Naive thymus-derived CD4-positive, alpha-beta T cell (primary cell): ENCODE measurements around the gene EHMT1. TPM values are rescaled to one million over a fixed set of nuclear protein-coding genes. Genes with fewer than 3 reads are reported as not detected.
"Not testable (repeated sequence)": the region's sequence is repeated elsewhere in the genome, so short reads cannot be mapped to it uniquely, and the experiment has no call there.

Source experiments
- ATAC-seq: fragments of 150-1000 bp; cut with Tn5 transposase; 2 replicates; pipeline ENCODE4 v1.10.0; 2021; ENCODE audit warnings: mild to moderate bottlenecking, moderate library complexity
- CTCF ChIA-PET: fragments of 350-600 bp; sonication (Branson Sonifier 250); formaldehyde crosslinking; loops from one replicate; lab custom pipeline; 2021; ENCODE audit warnings: antibody characterized with exemption; lab: Charles Lee
- POLR2A ChIA-PET: fragments of 350-600 bp; sonication (Branson Sonifier 250); formaldehyde crosslinking; loops from one replicate; lab custom pipeline; 2021; ENCODE audit warnings: antibody characterized with exemption, inconsistent platforms; lab: Charles Lee
- DNase-seq, 9 donors: peaks; one replicate each; pipeline versions ENCODE4 v3.0.0 to v3.0.0-alpha.2; 2020 to 2022; ENCODE audit warnings: mixed read lengths in 1 of 9
- H3K27ac ChIP-seq: one replicate; pipeline ENCODE4 v1.7.0; 2013; ENCODE audit warnings: mild to moderate bottlenecking, low read depth, low read length, moderate library complexity
- H3K27me3 ChIP-seq, 2 donors: one replicate each; pipeline ENCODE4 v1.7.0; 2013; ENCODE audit warnings: low read length in 2 of 2, mild to moderate bottlenecking in 2 of 2, moderate library complexity in 2 of 2; ENCODE audit not compliant: control insufficient read depth in 2 of 2, insufficient read depth in 2 of 2
- H3K36me3 ChIP-seq, 3 experiments: 1 replicate in 2 of 3; 2 replicates in 1 of 3; pipeline ENCODE4 v1.7.0; 2013; ENCODE audit warnings: low read length in 3 of 3, mild to moderate bottlenecking in 3 of 3, moderate library complexity in 1 of 3; ENCODE audit not compliant: insufficient read depth in 3 of 3, control insufficient read depth in 2 of 3
- H3K4me1 ChIP-seq, 2 donors: one replicate each; pipeline ENCODE4 v1.7.0; 2013; ENCODE audit warnings: low read length in 2 of 2, mild to moderate bottlenecking in 2 of 2, moderate library complexity in 1 of 2; ENCODE audit not compliant: control insufficient read depth in 2 of 2, insufficient read depth in 2 of 2
- H3K4me3 ChIP-seq: 2 replicates; pipeline ENCODE4 v1.7.0; 2013; ENCODE audit warnings: mild to moderate bottlenecking, low read length
- H3K9me3 ChIP-seq, 3 experiments: 1 replicate in 2 of 3; 2 replicates in 1 of 3; pipeline ENCODE4 v1.7.0; 2013; ENCODE audit warnings: low read length in 3 of 3; ENCODE audit not compliant: control insufficient read depth in 2 of 3
- H3K27ac Mint-ChIP-seq, 9 donors: one replicate each; pipeline ENCODE4 v1.8.0; 2020 to 2022; ENCODE audit warnings: mixed read lengths in 9 of 9, mild to moderate bottlenecking in 8 of 9, moderate library complexity in 5 of 9, inconsistent platforms in 2 of 9
- H3K27me3 Mint-ChIP-seq, 5 donors: one replicate each; pipeline ENCODE4 v1.8.0; 2021 to 2022; ENCODE audit warnings: mixed read lengths in 5 of 5, mild to moderate bottlenecking in 1 of 5
- H3K36me3 Mint-ChIP-seq, 5 donors: one replicate each; pipeline ENCODE4 v1.8.0; 2020 to 2022; ENCODE audit warnings: mixed read lengths in 5 of 5, mild to moderate bottlenecking in 3 of 5, inconsistent platforms in 1 of 5
- H3K4me1 Mint-ChIP-seq, 7 donors: one replicate each; pipeline ENCODE4 v1.8.0; 2020 to 2022; ENCODE audit warnings: mixed read lengths in 7 of 7, mild to moderate bottlenecking in 3 of 7, inconsistent platforms in 1 of 7
- H3K4me3 Mint-ChIP-seq, 10 donors: one replicate each; pipeline ENCODE4 v1.8.0; 2020 to 2022; ENCODE audit warnings: mild to moderate bottlenecking in 10 of 10, mixed read lengths in 10 of 10, moderate library complexity in 6 of 10, inconsistent platforms in 2 of 10
- H3K9me3 Mint-ChIP-seq, 11 donors: one replicate each; pipeline ENCODE4 v1.8.0; 2020 to 2022; ENCODE audit warnings: mixed read lengths in 11 of 11, mild to moderate bottlenecking in 4 of 11, inconsistent platforms in 1 of 11, moderate library complexity in 1 of 11
- intact Hi-C, 2 donors: fragments of 100-400 bp; cut with micrococcal nuclease; formaldehyde crosslinking; loops; one replicate each; pipeline ENCODE4 v1.15.1; 2023
- polyA plus RNA-seq, 2 donors: library from polyadenylated mRNA; unstranded; fragments of 300-500 nt; fragmentation: Illumina TruSeq; gene quantifications; one replicate each; pipeline ENCODE4 v1.2.3, GENCODE V29; 2021
- total RNA-seq, 6 experiments: library from RNA in 5 of 6; stranded (reverse) in 5 of 6; gene quantifications; 1 replicate in 5 of 6; 2 replicates in 1 of 6; pipeline ENCODE4 v1.2.3 and lab custom pipeline; 2021 to 2026

EHMT1 gene
- total and polyA plus RNA-seq, 7 experiments from 2014 or later: 24.7 to 132 (median 112) TPM

GRCh38 chr9:137721479-137721878, 102.7 kb downstream of the EHMT1 start:
- ChIA-PET POLR2A (interaction anchor here (0.6 kb wide), 1 partner anchor 13 kb away, joined by 11 read pairs; no protein-coding TSS in a partner anchor), CTCF (interaction anchor here (0.6 to 1.0 kb wide), 9 partner anchors 10 to 1185 kb away, joined by 3 to 10 read pairs (median 3); no protein-coding TSS in a partner anchor)
- Mint-ChIP-seq H3K36me3 (peaks cover 25 to 84% (median 65%) of the 10 kb centered on the region in 5 donors), H3K27ac (peak overlapping the region; percentile 78 to 96 (median 92)), H3K4me1 (peaks cover 34 to 62% (median 53%) of the 10 kb centered on the region in 7 donors), H3K4me3 (peak overlapping the region; percentile 52 to 84 (median 73)), H3K9me3 (peaks cover 3 to 40% (median 13%) of the 10 kb centered on the region in 11 donors), H3K27me3 (no peaks in the 10 kb centered on the region)
- Histone ChIP-seq H3K9me3 (peaks cover 0 to 27% (median 3%) of the 10 kb centered on the region in 3 experiments), H3K27ac (peak overlapping the region; percentile 61), H3K4me1 (peaks cover 26 to 46% of the 10 kb centered on the region in 2 donors), H3K27me3 (no peaks in the 10 kb centered on the region), H3K36me3 (peaks cover 6 to 52% (median 13%) of the 10 kb centered on the region in 3 experiments), H3K4me3 (no peak overlapping the region)
- ATAC-seq (peak; percentile 3), DNase-seq (peak in 1 of 9 donors; percentile 12)
- intact Hi-C loops: loop anchor here in 1 of 2 donors (5.0 kb wide), 2 partner anchors 51 to 306 kb away; no protein-coding TSS in a partner anchor

GRCh38 chr9:137721899-137722298, 103.1 kb downstream of the EHMT1 start:
- DNase-seq: peak in 7 of 9 donors; percentile 27 to 54 (median 51)
- Mint-ChIP-seq H3K36me3 (peaks cover 24 to 84% (median 66%) of the 10 kb centered on the region in 5 donors), H3K4me1 (peaks cover 34 to 64% (median 54%) of the 10 kb centered on the region in 7 donors), H3K27me3 (no peaks in the 10 kb centered on the region), H3K27ac (peak overlapping the region; percentile 78 to 96 (median 92)), H3K9me3 (peaks cover 3 to 42% (median 13%) of the 10 kb centered on the region in 11 donors), H3K4me3 (peak overlapping the region; percentile 52 to 84 (median 73))
- peaks cover 26 to 44% of the 10 kb centered on the region in 2 donors for H3K4me1 ChIP-seq
- CTCF ChIA-PET: interaction anchor here (0.6 to 1.0 kb wide), 9 partner anchors 9 to 1186 kb away, joined by 3 to 10 read pairs (median 3); no protein-coding TSS in a partner anchor
- H3K27ac ChIP-seq: peak overlapping the region; percentile 57
- POLR2A ChIA-PET: interaction anchor here (0.6 kb wide), 1 partner anchor 14 kb away, joined by 11 read pairs; no protein-coding TSS in a partner anchor
- H3K9me3 ChIP-seq: peaks cover 0 to 23% (median 0%) of the 10 kb centered on the region in 3 experiments
- peak; percentile 67 for ATAC-seq
- intact Hi-C loops: loop anchor here in 1 of 2 donors (2.0 to 5.0 kb wide), 3 partner anchors 49 to 305 kb away; no protein-coding TSS in a partner anchor
- H3K4me3 ChIP-seq: no peak overlapping the region
- H3K27me3 ChIP-seq: no peaks in the 10 kb centered on the region
- H3K36me3 ChIP-seq: peaks cover 6 to 50% (median 9%) of the 10 kb centered on the region in 3 experiments

GRCh38 chr9:137722481-137722880, 103.7 kb downstream of the EHMT1 start:
- H3K4me3 ChIP-seq: no peak overlapping the region
- CTCF ChIA-PET: no interaction called here
- ATAC-seq (peak; percentile 72), DNase-seq (peak in 6 of 9 donors; percentile 18 to 39 (median 28))
- Mint-ChIP-seq H3K36me3 (peaks cover 28 to 83% (median 67%) of the 10 kb centered on the region in 5 donors), H3K27me3 (no peaks in the 10 kb centered on the region), H3K27ac (peak overlapping the region; percentile 78 to 96 (median 92)), H3K4me1 (peaks cover 34 to 70% (median 60%) of the 10 kb centered on the region in 7 donors), H3K9me3 (peaks cover 3 to 43% (median 12%) of the 10 kb centered on the region in 11 donors), H3K4me3 (peak overlapping the region; percentile 52 to 84 (median 73))
- H3K36me3 ChIP-seq: peaks cover 3 to 45% (median 6%) of the 10 kb centered on the region in 3 experiments
- peak overlapping the region; percentile 57 for H3K27ac ChIP-seq
- POLR2A ChIA-PET: no interaction called here
- intact Hi-C loops: loop anchor here in 1 of 2 donors (2.0 to 5.0 kb wide), 3 partner anchors 50 to 305 kb away; no protein-coding TSS in a partner anchor
- H3K27me3 ChIP-seq: no peaks in the 10 kb centered on the region
- H3K4me1 ChIP-seq: peaks cover 26 to 44% of the 10 kb centered on the region in 2 donors
- peaks cover 0 to 18% (median 0%) of the 10 kb centered on the region in 3 experiments for H3K9me3 ChIP-seq

- not testable (repeated sequence) for H3K27me3 Mint-ChIP-seq, H3K27me3 ChIP-seq, H3K9me3 ChIP-seq
- H3K4me1 ChIP-seq: peaks cover 26 to 44% of the 10 kb centered on the region in 2 donors
- ATAC-seq: peak; percentile 37
- intact Hi-C loops: loop anchor here in 1 of 2 donors (2.0 to 5.0 kb wide), 3 partner anchors 49 to 304 kb away; no protein-coding TSS in a partner anchor
- H3K4me3 Mint-ChIP-seq: peak overlapping the region; percentile 59 to 84 (median 72)
- ChIA-PET CTCF (interaction anchor here (0.6 to 0.7 kb wide), 2 partner anchors 19 to 149 kb away, joined by 3 to 6 read pairs; no protein-coding TSS in a partner anchor), POLR2A (interaction anchor here (0.7 kb wide), 1 partner anchor 20 kb away, joined by 3 read pairs; no protein-coding TSS in a partner anchor)
- H3K36me3 ChIP-seq: peaks cover 0 to 41% (median 1%) of the 10 kb centered on the region in 3 experiments
- peaks cover 32 to 71% (median 66%) of the 10 kb centered on the region in 7 donors for H3K4me1 Mint-ChIP-seq
- peak overlapping the region; percentile 57 for H3K27ac ChIP-seq
- peak overlapping the region; percentile 82 to 98 (median 95) for H3K27ac Mint-ChIP-seq
- H3K4me3 ChIP-seq: peak overlapping the region; percentile 14
- peak in 7 of 9 donors; percentile 28 to 53 (median 36) for DNase-seq
- H3K36me3 Mint-ChIP-seq: peaks cover 25 to 83% (median 64%) of the 10 kb centered on the region in 5 donors
- H3K9me3 Mint-ChIP-seq: peaks cover 0 to 34% (median 9%) of the 10 kb centered on the region in 11 donors
Observed at GRCh38 chr9:137723356-137723755, 104.6 kb downstream of the EHMT1 start.

GRCh38 chr9:137723783-137724445, 105.1 kb downstream of the EHMT1 start:
- Histone ChIP-seq H3K4me1 (peaks cover 26 to 44% of the 10 kb centered on the region in 2 donors), H3K9me3 (peaks cover 0 to 7% (median 0%) of the 10 kb centered on the region in 3 experiments), H3K36me3 (peaks cover 0 to 43% (median 0%) of the 10 kb centered on the region in 3 experiments), H3K27me3 (no peaks in the 10 kb centered on the region), H3K4me3 (peak overlapping the region; percentile 14), H3K27ac (peak overlapping the region; percentile 55)
- DNase-seq: peak in 4 of 9 donors; percentile 11 to 30 (median 20)
- Mint-ChIP-seq H3K9me3 (peaks cover 0 to 37% (median 9%) of the 10 kb centered on the region in 11 donors), H3K27ac (peak overlapping the region; percentile 82 to 98 (median 95)), H3K36me3 (peaks cover 23 to 84% (median 64%) of the 10 kb centered on the region in 5 donors), H3K27me3 (no peaks in the 10 kb centered on the region), H3K4me1 (peaks cover 34 to 72% (median 68%) of the 10 kb centered on the region in 7 donors), H3K4me3 (peak overlapping the region; percentile 59 to 84 (median 72))
- ChIA-PET POLR2A (interaction anchor here (0.6 to 0.7 kb wide), 2 partner anchors 9 to 21 kb away, joined by 3 read pairs; no protein-coding TSS in a partner anchor), CTCF (interaction anchor here (0.6 to 0.7 kb wide), 2 partner anchors 18 to 150 kb away, joined by 3 to 6 read pairs; no protein-coding TSS in a partner anchor)
- intact Hi-C loops: loop anchor here in 1 of 2 donors (2.0 to 5.0 kb wide), 3 partner anchors 48 to 303 kb away; no protein-coding TSS in a partner anchor
- no peak for ATAC-seq
